HG02852 (cell line): Measurements from ENCODE around the gene IL7R.
A peak's percentile ranks its signal among the peaks of the same experiment; 100 is the strongest.
"Not testable (repeated sequence)": the region's sequence is repeated elsewhere in the genome, so short reads cannot be mapped to it uniquely, and the experiment has no call there.

Experiments used
- ATAC-seq: cut with Tn5 transposase; IDR thresholded peaks from one replicate; pipeline ENCODE4 v1.9.1; 2021; ENCODE audit warnings: mild to moderate bottlenecking, moderate library complexity; ENCODE audit not compliant: unreplicated experiment

The IL7R gene

DNA sequence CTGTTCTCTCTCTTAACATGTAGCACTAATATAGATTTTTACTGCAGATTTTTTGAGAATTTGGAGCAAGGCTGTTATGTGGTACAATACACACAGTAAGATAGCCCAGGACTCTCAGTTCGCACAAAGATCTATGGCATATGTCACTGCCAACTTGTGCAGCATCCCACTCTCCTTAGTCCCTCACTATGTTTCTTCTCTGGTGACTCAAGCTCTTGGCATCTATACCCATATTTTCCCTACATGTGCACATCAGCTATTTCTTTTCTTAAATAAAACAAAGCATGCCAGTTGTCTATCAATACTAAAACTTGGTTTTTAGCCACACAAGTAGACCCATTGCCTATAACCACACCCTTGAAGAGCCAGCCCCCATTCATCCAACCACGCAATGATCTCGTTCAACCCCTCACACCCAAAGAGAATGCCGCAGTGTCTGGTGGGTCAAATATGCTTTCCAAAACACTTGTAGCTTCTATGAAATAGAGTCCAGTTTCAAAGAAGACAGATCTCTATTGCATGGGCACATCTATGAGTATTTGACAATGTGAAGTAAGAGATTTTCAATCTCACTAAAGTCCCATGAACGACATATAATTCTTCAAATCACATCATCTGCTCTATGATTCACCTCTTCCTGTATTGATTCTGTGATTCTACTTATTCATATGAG, 18.2 kb upstream of the IL7R start:
- no peak for ATAC-seq

DNA sequence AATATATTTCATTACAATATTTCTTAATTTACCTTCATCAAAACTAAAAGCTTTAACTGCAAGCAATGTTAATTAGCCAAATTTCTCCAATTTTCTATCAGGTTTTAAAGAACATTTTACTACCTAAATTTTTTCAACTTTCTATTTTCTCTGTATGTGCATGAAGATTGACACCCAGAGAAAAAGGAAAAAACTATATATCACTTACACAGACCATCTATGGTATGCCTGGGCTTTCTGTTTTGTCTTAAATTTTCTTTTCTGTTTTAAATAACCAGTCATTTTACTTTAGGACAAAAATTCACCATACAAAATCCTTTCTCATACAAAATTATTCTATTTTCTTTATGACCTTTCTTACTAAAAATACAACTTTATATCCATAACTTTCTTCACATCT, 13.8 kb upstream of the IL7R start:
- ATAC-seq, result no peak

DNA sequence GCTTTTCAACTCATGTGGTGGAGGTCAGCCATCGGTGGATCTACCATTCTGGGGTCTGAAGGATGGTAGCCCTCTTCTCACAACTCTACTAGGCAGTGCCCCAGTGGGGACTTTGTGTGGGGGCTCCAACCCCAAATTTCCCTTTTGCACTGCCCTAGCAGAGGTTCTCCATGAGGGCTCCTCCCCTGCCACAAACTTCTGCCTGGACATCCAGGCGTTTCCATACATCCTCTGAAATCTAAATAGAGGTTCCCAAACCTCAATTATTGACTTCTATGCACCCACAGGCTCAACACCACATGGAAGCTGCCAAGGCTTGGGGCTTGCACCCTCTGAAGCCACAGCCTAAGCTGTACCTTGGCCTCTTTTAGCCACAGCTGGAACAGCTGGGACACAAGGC, 11.2 kb upstream of the IL7R start:
- ATAC-seq, result not testable (repeated sequence)

DNA sequence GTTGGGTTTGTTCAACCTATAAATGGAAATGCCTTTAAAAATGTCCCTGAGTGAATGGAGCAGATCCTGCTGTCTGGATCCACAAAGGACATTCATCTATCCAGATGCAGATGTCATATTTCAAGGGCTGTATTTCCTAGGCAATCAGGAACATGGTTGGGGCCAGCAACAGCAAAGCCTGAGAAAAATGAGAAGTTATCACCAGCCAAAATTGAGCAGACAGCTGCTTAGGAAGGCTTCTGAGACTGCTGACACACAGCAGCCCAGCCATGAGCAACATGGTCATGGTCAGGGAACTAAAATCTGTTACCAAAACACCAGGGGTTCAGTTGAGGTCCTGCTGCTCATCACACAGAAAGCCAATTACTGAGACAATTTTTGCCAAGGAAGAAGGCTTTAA, 9.2 kb upstream of the IL7R start:
- ATAC-seq, result no peak

DNA sequence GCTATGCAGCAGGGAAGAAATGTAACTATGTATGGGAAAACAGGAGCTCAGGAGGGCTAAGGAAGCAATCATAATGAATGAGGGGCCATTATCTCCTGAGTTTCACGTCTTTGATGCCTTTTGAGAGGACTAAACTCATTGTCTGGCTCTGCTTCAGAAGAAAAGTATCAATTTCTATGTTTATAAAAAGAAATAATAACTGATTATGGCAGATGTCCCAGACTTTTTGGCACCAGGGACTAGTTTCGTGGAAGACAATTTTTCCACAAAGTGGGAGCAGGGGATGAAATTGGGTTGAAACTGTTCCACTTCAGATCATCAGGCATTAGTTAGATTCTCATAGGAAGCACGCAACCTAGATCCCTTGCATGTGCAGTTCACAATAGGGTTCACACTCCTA, 8.7 kb upstream of the IL7R start:
- no peak for ATAC-seq

DNA sequence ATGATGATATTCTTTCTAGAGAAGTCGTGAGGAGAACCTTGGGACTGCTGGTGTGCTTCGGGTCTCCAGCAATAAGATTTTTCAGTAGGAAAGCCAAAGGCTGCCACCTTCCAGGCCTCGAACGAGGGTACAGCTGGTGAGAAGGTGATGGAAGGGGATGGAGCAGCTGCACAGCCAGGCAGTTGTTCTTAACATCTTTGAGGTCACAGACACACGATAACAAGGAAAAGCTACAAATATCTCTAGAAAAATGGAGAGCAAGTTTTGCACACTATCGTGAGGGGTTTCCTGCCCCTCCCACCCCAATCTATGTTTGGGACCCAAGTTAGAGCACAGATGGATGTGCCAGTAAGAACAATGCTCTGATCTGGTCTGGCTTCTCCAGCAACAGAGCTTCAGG, 6.8 kb upstream of the IL7R start:
- no peak for ATAC-seq

DNA sequence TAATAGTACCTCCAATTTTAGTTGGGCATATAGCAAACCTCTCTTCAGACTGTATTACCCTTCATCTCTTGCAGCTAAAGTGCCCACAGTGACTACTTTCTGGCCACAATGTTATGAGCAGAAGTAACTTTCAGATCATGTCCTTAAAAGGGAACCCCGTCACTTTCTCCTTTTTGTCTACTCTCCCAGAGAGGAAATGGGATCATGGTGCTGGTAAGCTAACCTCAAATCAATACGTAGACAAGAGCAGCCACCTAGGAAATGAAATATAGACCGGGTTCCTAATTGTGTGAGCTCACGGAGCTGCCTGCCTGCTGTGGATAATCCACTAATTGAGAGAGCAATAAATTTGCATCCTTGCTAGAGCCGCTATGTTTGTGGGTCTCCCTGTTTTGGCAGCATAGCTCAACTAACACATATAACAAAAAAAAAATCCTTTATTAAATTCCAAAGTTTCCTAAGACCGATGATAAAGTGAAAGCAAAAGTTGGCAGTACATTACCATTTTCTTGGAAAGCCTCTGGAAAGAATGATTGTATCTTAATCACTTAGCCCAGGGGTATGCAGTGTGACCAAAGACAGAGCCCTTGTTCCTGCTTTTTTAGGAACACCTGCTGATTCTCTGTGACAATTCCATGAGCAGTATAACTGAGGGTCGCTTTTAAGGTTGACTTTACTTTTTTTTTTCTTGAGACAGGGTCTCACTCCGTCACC, 5.6 kb upstream of the IL7R start:
- ATAC-seq, result no peak

DNA sequence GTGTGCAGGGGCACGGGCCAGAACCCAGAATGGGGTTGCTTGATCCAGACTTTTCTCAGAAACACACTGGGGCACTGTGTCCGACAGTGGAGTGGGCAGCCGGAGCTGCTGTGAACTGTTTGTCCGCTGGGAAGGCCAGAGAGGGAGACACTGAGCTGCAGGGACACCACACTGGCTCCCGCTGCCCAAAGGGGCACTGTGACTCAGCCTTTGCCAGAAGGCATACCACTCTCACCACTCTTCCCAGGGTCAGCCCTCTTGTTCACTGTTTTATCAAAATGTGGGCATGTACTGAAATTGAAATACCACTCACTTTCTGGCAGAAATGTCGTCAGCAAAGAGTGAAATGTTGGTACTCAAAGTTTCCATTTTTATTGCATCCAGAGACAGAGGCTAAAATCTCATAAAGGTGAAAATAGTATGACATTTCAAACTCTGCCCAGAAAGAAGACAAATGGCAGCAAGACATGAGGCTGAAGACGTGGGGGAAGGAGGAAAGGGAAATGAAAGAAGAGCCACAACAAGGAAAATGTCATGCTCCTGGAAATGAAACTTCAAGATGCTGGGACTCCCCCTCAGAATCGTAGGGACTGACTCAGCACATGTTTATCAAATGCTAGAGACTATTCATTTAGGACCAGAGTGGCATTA, 4.5 kb upstream of the IL7R start:
- ATAC-seq, result peak; percentile 56

DNA sequence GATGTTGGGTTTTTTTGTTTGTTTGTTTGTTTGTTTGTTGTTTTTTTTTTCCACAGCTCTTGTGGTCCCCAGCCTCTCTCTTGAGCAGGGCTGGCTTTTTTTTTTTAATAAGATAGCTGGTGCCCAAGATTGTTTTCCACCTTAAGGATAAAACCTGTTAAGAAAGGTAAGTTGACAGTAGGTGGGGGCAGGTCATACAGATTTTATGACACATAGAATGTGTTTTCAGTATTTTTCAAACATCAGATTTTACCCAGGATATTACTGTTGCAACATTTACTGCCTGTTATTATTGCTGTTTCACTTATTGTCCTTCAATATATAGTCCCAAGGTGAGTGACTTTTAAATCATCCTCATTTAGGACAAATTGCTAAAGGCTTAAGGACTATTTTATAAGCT, 3.9 kb upstream of the IL7R start:
- ATAC-seq, result no peak

DNA sequence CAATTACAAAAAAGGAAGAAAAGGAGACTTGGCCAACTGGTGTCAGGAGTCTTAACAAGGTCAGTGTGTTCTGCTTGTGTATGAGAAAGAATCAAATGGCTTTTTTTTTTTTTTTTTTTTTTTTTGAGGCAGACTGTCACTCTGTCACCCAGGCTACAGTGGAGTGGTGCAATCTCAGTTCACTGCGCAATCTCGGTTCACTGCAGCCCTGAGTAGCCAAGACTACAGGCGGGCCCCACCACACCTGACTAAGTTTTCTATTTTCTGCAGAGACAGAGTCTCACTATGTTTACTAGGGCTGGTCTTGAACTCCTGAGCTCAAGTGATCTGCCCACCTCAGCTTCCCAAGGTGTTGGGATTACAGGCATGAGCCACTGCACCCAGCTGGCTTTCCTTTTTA, 3.1 kb upstream of the IL7R start:
- ATAC-seq, result no peak

DNA sequence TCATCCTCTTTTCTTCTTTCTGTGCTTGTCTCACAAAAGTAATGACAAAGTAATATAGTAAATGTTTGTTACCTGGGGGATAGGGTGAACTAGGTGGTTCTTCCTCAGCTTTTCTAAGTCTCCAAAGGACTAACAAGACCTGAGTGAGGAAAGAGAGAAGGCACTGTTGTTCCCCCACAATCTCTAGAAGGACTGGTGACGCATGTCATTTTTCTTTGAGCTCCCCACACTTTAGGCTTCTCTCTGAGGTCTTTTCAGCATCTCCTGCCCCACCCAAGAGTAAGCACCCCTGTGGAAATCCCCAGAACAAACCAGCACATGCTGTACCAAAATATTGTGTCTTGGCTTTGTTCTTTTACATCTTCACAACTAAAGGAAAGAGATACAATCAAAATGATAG, 2.4 kb upstream of the IL7R start:
- ATAC-seq, result no peak

DNA sequence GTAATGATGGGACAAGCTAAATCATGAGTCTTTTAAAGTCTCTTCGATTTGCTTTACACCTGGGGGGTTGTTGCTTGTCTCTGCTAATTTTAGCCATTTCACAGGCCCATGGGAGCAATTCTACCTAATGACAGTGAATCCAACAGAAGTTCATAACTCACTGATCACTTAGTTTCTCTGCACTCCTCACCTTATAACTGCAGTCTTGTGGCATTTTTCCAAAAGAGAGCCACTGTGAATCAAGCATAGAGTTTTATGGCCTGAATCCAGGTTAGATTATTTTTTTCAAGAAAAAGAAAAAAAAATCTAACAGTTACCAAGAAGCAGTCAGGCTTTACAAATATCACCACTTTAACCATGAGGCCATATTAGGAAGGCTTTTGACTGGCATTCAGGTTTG, 1.5 kb upstream of the IL7R start:
- ATAC-seq, result no peak

DNA sequence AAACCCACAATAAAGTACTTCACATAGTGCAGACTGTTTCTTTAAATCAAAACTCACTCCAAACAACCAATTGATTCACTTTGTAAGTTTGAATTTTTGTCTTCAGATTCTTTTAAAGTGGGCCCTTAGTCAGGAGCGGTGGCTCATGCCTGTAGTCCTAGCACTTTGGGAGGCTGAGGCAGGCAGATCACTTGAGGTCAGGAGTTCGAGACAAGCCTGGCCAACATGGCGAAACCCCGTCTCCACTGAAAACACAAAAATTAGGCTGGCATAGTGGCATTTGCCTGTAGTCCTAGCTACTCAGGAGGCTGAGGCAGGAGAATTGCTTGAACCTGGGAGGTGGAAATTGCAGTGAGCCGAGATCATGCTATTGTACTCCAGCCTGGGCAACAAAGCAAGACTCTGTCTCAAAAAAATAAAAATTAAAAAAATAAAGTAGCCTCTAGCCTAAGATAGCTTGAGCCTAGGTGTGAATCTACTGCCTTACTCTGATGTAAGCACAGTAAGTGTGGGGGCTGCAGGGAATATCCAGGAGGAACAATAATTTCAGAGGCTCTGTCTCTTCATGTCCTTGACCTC, 416 bp upstream of the IL7R start:
- not testable (repeated sequence) for ATAC-seq

DNA sequence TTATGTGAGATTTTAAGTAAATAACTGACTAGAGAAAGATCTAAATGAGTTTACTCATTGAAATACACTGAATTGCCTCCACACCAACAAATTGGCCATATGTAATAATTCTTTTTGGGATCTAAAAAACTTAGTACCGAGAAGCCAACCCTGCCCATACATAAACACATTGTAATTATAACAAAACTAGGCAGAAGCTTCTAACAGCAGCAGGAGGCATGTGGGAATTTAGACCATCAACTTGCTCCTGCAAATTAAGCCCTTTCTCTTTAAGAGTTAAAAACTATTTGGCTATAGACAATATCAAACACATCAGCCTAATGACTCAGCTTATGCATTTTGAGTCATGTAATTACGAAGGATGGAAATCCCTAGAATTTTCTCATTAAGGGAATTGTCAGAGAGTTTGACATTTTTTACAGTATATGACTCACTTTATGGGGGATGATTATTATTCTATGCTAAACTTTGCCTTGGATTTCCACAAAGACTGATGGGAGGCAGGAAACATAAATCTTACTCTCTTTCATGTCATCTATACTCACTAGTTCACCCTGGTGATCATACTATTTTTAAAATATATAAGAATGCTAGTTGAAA, 1.0 kb downstream of the IL7R start:
- no peak for ATAC-seq

DNA sequence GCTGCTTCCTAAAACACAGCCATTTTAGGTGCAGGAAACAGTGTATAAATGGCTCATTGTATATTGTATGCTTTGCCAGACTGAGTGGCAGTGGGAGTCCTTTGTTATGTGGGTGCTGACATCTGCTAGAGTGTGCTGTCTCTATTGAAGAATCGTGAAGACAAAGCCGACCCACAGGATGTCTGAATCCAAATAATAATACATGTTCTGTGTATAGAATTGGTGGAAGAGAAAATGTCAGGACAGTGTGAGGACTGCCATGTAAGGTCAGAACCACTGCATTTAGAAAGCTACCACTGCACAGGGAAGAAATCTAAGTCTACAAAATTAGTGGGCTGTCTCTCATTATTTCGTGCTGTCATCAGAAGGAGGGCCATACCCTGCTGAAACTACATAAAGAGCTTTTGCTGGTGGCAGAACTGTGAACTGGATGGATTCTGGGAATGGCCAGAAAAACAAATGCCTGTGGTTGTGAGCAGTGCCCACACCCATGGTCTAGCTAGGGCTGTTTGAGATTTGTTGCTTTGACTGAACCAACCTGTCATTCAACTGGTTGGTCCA, 2.5 kb downstream of the IL7R start:
- ATAC-seq, result no peak

DNA sequence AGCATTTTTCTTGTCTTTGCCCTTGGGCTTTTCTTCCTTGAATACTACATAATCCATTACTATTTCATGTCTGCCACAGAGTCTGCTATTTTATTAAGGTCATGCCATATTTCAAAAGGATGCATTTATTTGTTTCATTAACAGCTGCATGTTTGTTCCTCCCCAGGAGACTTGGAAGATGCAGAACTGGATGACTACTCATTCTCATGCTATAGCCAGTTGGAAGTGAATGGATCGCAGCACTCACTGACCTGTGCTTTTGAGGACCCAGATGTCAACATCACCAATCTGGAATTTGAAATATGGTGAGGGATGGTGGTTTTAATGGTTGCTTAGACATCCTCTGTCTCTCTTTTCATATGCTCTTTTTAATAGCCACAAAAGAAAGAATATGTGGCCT, 4.0 kb downstream of the IL7R start:
- no peak for ATAC-seq

DNA sequence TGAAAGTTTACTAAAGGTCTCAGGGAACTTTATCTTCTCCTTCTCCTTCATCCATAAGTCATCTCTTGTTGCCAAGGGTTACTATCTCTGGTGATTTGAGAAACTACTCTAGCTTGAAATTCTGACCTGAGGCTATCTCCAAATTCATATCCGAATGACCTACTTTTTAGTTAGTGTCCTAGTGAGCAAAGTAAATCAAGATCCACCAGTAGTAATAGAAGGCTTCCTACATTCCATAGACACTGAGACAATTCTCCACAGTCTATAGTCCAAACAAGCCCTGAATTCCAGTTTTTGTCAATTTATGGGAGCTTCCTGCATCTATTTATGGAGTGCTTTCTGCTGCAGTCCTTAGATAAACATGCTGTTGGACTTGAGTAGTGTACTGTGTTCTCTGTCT, 5.0 kb downstream of the IL7R start:
- ATAC-seq, result no peak

DNA sequence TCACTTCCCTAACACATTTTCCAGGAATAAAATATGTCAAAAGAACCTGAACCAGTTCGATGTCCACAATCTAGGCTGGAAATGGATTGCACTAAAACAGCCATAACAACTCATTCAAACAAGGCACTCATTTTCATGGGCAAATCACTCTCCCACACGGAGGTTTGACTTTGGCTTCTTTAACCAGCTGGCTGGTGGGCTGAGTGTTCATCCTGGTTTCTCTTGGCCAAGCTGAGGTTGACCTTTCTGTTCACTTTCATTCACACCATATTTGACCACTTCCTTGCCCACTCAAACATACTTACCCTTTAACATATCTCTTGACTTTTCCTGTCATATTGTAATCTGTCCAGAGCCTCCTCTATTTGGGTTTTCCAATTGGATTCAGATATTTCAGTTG, 5.4 kb downstream of the IL7R start:
- no peak for ATAC-seq

DNA sequence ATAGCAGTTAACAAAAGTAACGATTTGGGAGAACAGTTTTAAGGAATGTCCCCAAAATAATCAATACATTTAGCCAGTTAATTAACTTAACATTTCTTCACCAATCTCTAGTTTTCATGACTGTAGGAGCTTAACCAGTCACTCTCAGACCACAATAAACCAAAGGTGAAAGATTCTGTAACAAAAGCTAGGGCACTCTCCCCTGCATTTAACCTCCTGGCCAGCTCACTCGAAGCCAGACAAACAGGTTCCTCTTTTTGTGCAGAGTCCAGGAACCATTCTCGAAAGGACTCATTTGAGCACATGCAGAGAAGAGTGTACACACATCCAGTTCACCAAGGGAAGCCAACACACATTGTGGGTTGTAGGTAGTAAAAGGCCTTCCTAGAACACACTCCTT, 6.5 kb downstream of the IL7R start:
- ATAC-seq, result peak; percentile 75

DNA sequence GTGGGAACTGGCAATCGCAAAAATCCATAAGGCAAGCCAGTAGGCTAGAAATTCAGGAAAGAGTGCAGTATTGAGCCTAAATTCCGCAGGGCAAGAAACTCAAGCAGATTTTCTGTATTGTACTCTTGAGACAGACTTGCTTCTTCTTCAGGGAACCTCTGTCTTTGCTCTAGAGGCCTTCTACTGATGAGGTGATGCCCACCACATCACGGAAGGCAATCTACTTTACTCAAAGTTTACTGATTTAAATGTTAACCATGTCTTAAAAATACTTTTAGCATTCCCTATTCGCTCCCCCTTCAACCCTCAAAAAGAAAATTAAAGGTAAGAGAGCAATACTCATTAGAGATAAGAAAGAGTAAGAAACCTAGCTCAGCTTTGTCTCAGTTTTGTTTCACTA, 11.3 kb downstream of the IL7R start:
- no peak for ATAC-seq

DNA sequence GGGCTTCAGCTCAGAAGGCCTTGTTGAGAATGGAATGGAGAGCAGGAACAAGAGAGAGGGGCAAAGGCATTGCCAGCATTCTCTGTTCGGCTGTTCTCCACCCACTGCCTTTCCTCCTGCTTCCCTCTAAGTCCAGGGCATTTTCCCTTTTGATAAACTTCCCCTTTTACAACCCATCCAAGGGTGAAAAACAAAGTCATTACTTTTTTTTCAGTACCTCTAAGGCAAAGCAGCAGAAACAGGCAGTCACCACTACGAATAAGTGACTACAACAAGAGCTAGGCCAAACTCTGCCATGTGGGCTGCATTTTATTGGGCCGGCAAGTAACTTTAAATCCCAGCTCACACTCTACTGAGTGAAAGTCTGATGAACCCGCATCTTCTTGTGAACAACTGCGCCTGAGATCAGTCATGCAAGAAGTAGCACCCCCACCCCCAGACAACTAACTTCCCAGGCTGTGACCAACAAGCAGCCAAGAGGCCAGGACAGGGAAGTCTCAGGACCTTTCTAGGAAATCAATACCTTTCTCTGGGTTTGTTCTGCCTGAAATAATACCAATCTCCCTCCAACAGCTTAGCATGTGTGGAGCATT, 13.1 kb downstream of the IL7R start:
- ATAC-seq, result no peak
